Activated CD8-positive, alpha-beta memory T cell treated with anti-CD3 and anti-CD28 coated beads for 36 hours (primary cell): ENCODE data around the gene GLI3. TPM values are rescaled to one million over a fixed set of nuclear protein-coding genes. Genes with fewer than 3 reads are reported as not detected.

Experiments used
- CTCF ChIA-PET: fragments of 350-600 bp; sonication (Branson Sonifier 250); formaldehyde crosslinking; loops from one replicate; lab custom pipeline; 2021; ENCODE audit warnings: antibody characterized with exemption; lab: Charles Lee
- POLR2A ChIA-PET: fragments of 350-600 bp; sonication (Branson Sonifier 250); formaldehyde crosslinking; loops from one replicate; lab custom pipeline; 2021; ENCODE audit warnings: antibody characterized with exemption; lab: Charles Lee
- total RNA-seq, 2 experiments: library from RNA; stranded (reverse); gene quantifications; one replicate each; pipeline ENCODE4 v1.2.3, GENCODE V29; 2021

Gene GLI3
- total RNA-seq = under 1 TPM; 0.15 to 0.38 TPM

GRCh38 chr7:42236976-42237810 is at the start of gene GLI3:
Gene GLI3 (minus strand): TSS chr7:42237209. CDS start chr7:42223253, 13,956 bp downstream.
- POLR2A ChIA-PET = no interaction called here
- CTCF ChIA-PET = no interaction called here

DNA sequence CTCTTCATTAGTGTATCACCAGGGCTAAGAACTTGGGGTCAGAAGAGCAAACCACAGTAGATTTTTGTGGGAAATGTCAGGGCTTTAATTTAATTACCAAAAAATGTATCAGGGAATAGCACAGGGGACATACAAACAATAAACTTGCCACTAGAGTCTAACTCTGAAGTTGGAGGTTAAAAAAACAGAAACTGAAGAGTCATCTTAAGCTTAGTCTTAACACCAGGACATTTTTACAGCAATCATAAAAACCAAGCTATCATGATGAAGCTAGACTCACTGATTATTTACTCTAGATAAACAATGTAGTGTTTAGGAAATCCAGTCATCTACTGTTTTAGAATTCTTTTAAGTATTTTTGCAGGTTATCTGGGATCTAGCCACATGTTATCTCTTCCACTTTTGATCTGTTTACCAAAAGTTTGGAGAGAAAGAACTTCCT is 48.4 kb upstream of the GLI3 start:
- POLR2A ChIA-PET = no interaction called here
- CTCF ChIA-PET = no interaction called here

GRCh38 chr7:42283553-42283952 is 46.5 kb upstream of the GLI3 start:
- ChIA-PET CTCF (no interaction called here), POLR2A (interaction anchor here (0.6 kb wide), 1 partner anchor 37 kb away, joined by 4 read pairs; no protein-coding TSS in a partner anchor)

- CTCF ChIA-PET = no interaction called here
- POLR2A ChIA-PET = no interaction called here
Observed at GRCh38 chr7:42278344-42278743, 41.3 kb upstream of the GLI3 start.

- POLR2A ChIA-PET = no interaction called here
Observed at GRCh38 chr7:42274053-42274452, 37.0 kb upstream of the GLI3 start.

GRCh38 chr7:42272793-42273665 is 36.0 kb upstream of the GLI3 start:
- CTCF ChIA-PET = no interaction called here
- POLR2A ChIA-PET = no interaction called here

More at GRCh38 chr7:42274053-42274452, 37.0 kb upstream of the GLI3 start:
- CTCF ChIA-PET = no interaction called here

GRCh38 chr7:42269161-42269560 is 32.2 kb upstream of the GLI3 start:
- CTCF ChIA-PET = no interaction called here
- POLR2A ChIA-PET = no interaction called here

- ChIA-PET POLR2A (no interaction called here), CTCF (no interaction called here)
Observed at GRCh38 chr7:42264702-42265101, 27.7 kb upstream of the GLI3 start.

DNA sequence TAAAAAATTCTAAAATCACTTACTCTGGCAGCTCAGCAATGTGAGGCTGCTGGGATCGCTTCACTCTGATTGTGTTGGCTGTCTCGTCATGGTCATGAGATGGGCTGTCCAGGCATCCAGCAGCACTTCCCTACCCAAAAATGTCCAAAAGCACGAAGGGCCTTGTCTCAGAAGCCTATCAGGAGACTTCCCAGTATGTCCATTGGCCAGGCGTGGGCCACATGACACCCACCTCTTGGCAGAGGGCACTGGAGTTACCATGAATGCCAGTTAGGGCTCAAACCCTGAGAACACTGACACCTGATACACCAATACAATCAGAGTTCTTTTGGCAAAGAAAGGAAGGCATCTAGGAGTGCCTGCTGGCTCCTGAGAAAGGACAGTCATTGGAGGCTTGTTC is 27.0 kb upstream of the GLI3 start:
- ChIA-PET POLR2A (no interaction called here), CTCF (no interaction called here)

- ChIA-PET CTCF (no interaction called here), POLR2A (no interaction called here)
Observed at GRCh38 chr7:42262964-42263363, 26.0 kb upstream of the GLI3 start.

GRCh38 chr7:42254217-42254616 is 17.2 kb upstream of the GLI3 start:
- ChIA-PET POLR2A (no interaction called here), CTCF (no interaction called here)

DNA sequence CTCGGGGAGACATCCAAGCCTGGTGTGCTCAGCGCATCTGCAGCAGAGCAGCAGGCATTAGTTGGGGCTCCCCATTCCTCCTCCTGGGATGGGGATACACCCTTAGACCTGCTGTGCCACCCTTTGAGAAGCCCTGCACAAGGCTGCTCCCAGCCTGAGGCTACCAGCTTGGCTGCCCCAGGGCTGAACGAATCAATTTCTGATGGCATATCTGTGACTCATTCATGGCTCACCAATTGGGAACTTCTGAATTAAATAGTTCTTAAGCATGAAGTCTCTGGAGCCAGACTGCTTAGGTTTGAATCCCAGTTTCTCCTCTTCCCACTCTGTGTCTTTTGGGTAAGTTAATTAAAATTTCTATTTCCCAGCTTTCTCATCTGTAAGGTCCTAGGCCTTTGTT is 16.3 kb upstream of the GLI3 start:
- POLR2A ChIA-PET = no interaction called here
- CTCF ChIA-PET = no interaction called here

GRCh38 chr7:42250411-42250810 is 13.4 kb upstream of the GLI3 start:
- CTCF ChIA-PET = no interaction called here
- POLR2A ChIA-PET = no interaction called here

DNA sequence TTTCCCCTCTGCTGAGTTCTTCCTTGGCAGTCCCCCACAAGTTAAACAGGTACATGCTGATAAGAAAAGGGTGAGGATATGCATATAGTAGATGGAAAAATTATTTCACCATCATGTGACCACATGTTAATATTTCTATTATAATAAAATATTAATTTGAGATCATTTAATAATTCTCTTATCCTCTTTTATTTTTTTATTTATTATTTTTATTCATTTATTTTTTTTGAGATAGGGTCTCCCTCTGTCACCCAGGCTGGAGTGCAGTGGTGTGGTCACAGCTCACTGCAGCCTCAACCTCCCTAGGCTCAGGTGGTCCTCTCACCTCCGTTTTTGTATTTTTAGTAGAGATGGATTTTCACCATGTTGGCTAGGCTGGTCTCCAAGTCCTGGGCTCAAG is 11.6 kb upstream of the GLI3 start:
- CTCF ChIA-PET = no interaction called here
- POLR2A ChIA-PET = no interaction called here

DNA sequence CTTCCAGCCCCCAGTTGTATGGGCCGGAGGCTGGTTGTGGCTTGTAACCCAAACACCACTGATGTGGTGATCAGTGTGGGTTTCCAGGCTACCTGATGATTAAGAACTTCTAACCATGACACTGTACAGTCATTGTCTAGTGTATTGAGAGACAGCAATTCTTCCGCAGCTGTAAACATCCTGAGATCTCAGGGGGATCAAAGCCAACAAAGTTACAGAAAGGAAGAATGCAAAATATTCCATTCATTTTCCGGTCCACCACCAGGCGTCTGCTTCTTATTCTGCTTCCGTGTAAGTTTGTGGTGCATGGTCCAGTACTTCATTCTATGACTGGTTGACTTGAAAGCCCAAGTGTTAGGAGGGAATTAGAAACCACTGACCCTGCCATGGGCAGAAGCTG is 10.3 kb upstream of the GLI3 start:
- ChIA-PET POLR2A (no interaction called here), CTCF (no interaction called here)

- ChIA-PET CTCF (no interaction called here), POLR2A (no interaction called here)
Observed at GRCh38 chr7:42244828-42245227, 7.8 kb upstream of the GLI3 start.

GRCh38 chr7:42242381-42242780 is 5.4 kb upstream of the GLI3 start:
- POLR2A ChIA-PET = no interaction called here
- CTCF ChIA-PET = no interaction called here

DNA sequence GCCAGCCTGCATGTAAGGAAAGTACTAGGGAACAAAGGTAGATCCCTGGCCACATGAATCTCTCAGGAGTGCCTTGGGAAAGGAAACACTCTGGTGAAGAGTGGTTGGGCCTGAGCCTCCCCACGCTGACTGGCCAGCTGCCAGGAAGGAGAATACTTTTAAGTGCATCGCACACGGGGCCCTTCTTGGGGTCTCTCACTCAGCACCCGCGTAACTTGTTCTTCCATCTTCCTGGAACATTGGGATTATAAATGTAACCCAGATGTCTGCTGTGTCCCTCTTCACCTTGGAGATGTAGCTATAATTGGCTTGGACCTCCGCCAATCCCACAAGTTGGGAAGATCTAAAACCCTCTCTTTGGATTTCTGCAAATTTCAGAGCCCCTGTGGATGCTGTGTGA is 4.4 kb upstream of the GLI3 start:
- POLR2A ChIA-PET = no interaction called here
- CTCF ChIA-PET = no interaction called here

DNA sequence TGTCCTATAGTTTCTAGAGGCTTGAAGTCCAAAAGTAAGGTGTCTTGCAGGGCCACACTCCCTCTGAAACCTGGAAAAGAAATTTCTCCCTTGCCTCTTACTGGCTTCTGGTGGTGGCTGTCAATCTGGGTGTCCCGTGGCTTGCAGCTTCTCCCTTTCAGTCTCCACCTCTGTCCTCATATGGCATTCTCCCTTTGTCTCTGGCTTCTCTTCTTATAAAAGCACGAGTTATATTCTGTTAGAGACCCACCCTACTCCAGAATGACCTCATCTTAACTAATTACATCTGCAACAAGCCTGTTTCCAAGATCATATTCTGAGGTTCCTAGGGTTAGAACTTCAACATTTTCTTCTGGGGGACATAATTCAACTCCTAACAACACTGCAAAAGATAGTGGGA is 3.4 kb upstream of the GLI3 start:
- POLR2A ChIA-PET = no interaction called here
- CTCF ChIA-PET = no interaction called here

GRCh38 chr7:42238709-42239366 is 1.8 kb upstream of the GLI3 start:
- ChIA-PET POLR2A (no interaction called here), CTCF (no interaction called here)
